ENCODE measurements around the gene XXYLT1. TPM values are rescaled to one million over a fixed set of nuclear protein-coding genes. Genes with fewer than 3 reads are reported as not detected.

XXYLT1 gene
- total RNA-seq, 1 experiment from 2014 or later, result 16.9 TPM

- in situ Hi-C loops (cut with HindIII; ENCODE audit: low pct_unique_long_range_greater_than_20kb, low sequenced_read_pairs), result no loop called here
- no peak for DNase-seq (ENCODE audit: low read depth, low spot score)
Observed at GRCh38 chr3:195256639-195257453, 14.1 kb downstream of the XXYLT1 start.

- DNase-seq (ENCODE audit: low read depth, low spot score), result no peak
- in situ Hi-C loops (cut with HindIII; ENCODE audit: low pct_unique_long_range_greater_than_20kb, low sequenced_read_pairs), result no loop called here
Observed at GRCh38 chr3:195255571-195256501, 15.1 kb downstream of the XXYLT1 start.

GRCh38 chr3:195255176-195255500, 15.8 kb downstream of the XXYLT1 start:
- no peak for DNase-seq (ENCODE audit: low read depth, low spot score)
- in situ Hi-C loops (cut with HindIII; ENCODE audit: low pct_unique_long_range_greater_than_20kb, low sequenced_read_pairs), result no loop called here

- in situ Hi-C loops (cut with HindIII; ENCODE audit: low pct_unique_long_range_greater_than_20kb, low sequenced_read_pairs), result no loop called here
- DNase-seq (ENCODE audit: low read depth, low spot score), result no peak
Observed at GRCh38 chr3:195254454-195255175, 16.3 kb downstream of the XXYLT1 start.

GRCh38 chr3:195253923-195254432, 17.0 kb downstream of the XXYLT1 start:
- no peak for DNase-seq (ENCODE audit: low read depth, low spot score)
- in situ Hi-C loops (cut with HindIII; ENCODE audit: low pct_unique_long_range_greater_than_20kb, low sequenced_read_pairs), result no loop called here

GRCh38 chr3:195251336-195252065, 19.5 kb downstream of the XXYLT1 start:
- in situ Hi-C loops (cut with HindIII; ENCODE audit: low pct_unique_long_range_greater_than_20kb, low sequenced_read_pairs), result no loop called here
- DNase-seq (ENCODE audit: low read depth, low spot score), result no peak

GRCh38 chr3:195250473-195251251, 20.3 kb downstream of the XXYLT1 start:
- DNase-seq (ENCODE audit: low read depth, low spot score), result peak; percentile 49
- in situ Hi-C loops (cut with HindIII; ENCODE audit: low pct_unique_long_range_greater_than_20kb, low sequenced_read_pairs), result no loop called here

GRCh38 chr3:195249858-195250464, 21.0 kb downstream of the XXYLT1 start:
- in situ Hi-C loops (cut with HindIII; ENCODE audit: low pct_unique_long_range_greater_than_20kb, low sequenced_read_pairs), result no loop called here
- DNase-seq (ENCODE audit: low read depth, low spot score), result no peak

GRCh38 chr3:195249057-195249770, 21.7 kb downstream of the XXYLT1 start:
- in situ Hi-C loops (cut with HindIII; ENCODE audit: low pct_unique_long_range_greater_than_20kb, low sequenced_read_pairs), result no loop called here
- no peak for DNase-seq (ENCODE audit: low read depth, low spot score)

- DNase-seq (ENCODE audit: low read depth, low spot score), result no peak
- in situ Hi-C loops (cut with HindIII; ENCODE audit: low pct_unique_long_range_greater_than_20kb, low sequenced_read_pairs), result no loop called here
Observed at GRCh38 chr3:195248281-195248680, 22.7 kb downstream of the XXYLT1 start.

- no peak for DNase-seq (ENCODE audit: low read depth, low spot score)
Observed at GRCh38 chr3:195247863-195248189, 23.1 kb downstream of the XXYLT1 start.

GRCh38 chr3:195247086-195247862, 23.7 kb downstream of the XXYLT1 start:
- in situ Hi-C loops (cut with HindIII; ENCODE audit: low pct_unique_long_range_greater_than_20kb, low sequenced_read_pairs), result no loop called here
- no peak for DNase-seq (ENCODE audit: low read depth, low spot score)

More at GRCh38 chr3:195247863-195248189, 23.1 kb downstream of the XXYLT1 start:
- in situ Hi-C loops (cut with HindIII; ENCODE audit: low pct_unique_long_range_greater_than_20kb, low sequenced_read_pairs), result no loop called here

- DNase-seq (ENCODE audit: low read depth, low spot score), result no peak
- in situ Hi-C loops (cut with HindIII; ENCODE audit: low pct_unique_long_range_greater_than_20kb, low sequenced_read_pairs), result no loop called here
Observed at GRCh38 chr3:195246581-195246995, 24.4 kb downstream of the XXYLT1 start.

- in situ Hi-C loops (cut with HindIII; ENCODE audit: low pct_unique_long_range_greater_than_20kb, low sequenced_read_pairs), result no loop called here
- no peak for DNase-seq (ENCODE audit: low read depth, low spot score)
Observed at GRCh38 chr3:195245531-195245951, 25.4 kb downstream of the XXYLT1 start.
